Panc1 (cell line): ENCODE measurements around the gene FGGY.

Experiments
- POLR2AphosphoS5 ChIP-seq: IDR thresholded peaks from 2 replicates; pipeline ENCODE4 v1.6.1; 2012; ENCODE audit warnings: mild to moderate bottlenecking, low read depth, low read length, moderate library complexity
- TCF7L2 ChIP-seq: IDR thresholded peaks from 2 replicates; pipeline ENCODE4 v1.6.1; 2011; ENCODE audit warnings: mild to moderate bottlenecking, low read depth, low read length, inconsistent platforms
- TF ChIP-seq, protein P1 (sequence below): fragments of 450-650 bp; IDR thresholded peaks from 2 replicates; pipeline ENCODE4 v1.5.1; 2017; ENCODE audit warnings: mild to moderate bottlenecking
- TF ChIP-seq, protein P2 (sequence below), 2 experiments: IDR thresholded peaks; 2 replicates each; pipeline ENCODE4 v1.6.1; 2011 to 2012; ENCODE audit warnings: low read depth in 2 of 2, control low read depth in 1 of 2, low read length in 1 of 2, mild to moderate bottlenecking in 1 of 2, moderate library complexity in 1 of 2; ENCODE audit not compliant: insufficient read depth in 1 of 2

DNA sequence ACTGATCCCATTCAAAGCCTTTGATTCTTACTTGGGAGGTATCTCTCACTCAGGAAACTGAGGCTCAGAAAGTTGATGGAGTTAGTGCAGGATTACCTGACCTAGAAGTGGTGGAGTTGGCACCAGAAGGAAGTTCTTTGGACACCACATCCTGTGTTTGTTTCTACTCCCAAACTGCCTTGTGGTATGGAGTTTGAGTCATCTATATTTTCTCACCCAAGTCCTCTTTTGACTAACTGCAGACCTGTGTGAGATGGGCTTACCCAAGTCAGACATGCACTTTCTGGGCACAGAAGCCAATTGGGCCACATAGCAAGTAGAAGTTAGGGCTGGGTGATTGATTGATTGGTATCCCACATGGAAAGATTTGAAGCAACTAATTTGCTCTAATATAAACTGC lies 36.1 kb downstream of the FGGY start:
- TF ChIP-seq, protein P1, sequence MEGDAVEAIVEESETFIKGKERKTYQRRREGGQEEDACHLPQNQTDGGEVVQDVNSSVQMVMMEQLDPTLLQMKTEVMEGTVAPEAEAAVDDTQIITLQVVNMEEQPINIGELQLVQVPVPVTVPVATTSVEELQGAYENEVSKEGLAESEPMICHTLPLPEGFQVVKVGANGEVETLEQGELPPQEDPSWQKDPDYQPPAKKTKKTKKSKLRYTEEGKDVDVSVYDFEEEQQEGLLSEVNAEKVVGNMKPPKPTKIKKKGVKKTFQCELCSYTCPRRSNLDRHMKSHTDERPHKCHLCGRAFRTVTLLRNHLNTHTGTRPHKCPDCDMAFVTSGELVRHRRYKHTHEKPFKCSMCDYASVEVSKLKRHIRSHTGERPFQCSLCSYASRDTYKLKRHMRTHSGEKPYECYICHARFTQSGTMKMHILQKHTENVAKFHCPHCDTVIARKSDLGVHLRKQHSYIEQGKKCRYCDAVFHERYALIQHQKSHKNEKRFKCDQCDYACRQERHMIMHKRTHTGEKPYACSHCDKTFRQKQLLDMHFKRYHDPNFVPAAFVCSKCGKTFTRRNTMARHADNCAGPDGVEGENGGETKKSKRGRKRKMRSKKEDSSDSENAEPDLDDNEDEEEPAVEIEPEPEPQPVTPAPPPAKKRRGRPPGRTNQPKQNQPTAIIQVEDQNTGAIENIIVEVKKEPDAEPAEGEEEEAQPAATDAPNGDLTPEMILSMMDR, result no peak
- no peak for TF ChIP-seq POLR2AphosphoS5
- TF ChIP-seq, protein P2, sequence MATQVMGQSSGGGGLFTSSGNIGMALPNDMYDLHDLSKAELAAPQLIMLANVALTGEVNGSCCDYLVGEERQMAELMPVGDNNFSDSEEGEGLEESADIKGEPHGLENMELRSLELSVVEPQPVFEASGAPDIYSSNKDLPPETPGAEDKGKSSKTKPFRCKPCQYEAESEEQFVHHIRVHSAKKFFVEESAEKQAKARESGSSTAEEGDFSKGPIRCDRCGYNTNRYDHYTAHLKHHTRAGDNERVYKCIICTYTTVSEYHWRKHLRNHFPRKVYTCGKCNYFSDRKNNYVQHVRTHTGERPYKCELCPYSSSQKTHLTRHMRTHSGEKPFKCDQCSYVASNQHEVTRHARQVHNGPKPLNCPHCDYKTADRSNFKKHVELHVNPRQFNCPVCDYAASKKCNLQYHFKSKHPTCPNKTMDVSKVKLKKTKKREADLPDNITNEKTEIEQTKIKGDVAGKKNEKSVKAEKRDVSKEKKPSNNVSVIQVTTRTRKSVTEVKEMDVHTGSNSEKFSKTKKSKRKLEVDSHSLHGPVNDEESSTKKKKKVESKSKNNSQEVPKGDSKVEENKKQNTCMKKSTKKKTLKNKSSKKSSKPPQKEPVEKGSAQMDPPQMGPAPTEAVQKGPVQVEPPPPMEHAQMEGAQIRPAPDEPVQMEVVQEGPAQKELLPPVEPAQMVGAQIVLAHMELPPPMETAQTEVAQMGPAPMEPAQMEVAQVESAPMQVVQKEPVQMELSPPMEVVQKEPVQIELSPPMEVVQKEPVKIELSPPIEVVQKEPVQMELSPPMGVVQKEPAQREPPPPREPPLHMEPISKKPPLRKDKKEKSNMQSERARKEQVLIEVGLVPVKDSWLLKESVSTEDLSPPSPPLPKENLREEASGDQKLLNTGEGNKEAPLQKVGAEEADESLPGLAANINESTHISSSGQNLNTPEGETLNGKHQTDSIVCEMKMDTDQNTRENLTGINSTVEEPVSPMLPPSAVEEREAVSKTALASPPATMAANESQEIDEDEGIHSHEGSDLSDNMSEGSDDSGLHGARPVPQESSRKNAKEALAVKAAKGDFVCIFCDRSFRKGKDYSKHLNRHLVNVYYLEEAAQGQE (IDR thresholded peaks at IDR 0.05; ENCODE audit: insufficient read depth in 1 of 2, low read depth in 2 of 2, low read length in 1 of 2), result no peak
- no peak for TF ChIP-seq TCF7L2
